ENCODE data around the gene PEX19. TPM values are rescaled to one million over a fixed set of nuclear protein-coding genes. Genes with fewer than 3 reads are reported as not detected.

PEX19 gene
- total RNA-seq, 1 donor from 2014 or later: 24.9 TPM

DNA sequence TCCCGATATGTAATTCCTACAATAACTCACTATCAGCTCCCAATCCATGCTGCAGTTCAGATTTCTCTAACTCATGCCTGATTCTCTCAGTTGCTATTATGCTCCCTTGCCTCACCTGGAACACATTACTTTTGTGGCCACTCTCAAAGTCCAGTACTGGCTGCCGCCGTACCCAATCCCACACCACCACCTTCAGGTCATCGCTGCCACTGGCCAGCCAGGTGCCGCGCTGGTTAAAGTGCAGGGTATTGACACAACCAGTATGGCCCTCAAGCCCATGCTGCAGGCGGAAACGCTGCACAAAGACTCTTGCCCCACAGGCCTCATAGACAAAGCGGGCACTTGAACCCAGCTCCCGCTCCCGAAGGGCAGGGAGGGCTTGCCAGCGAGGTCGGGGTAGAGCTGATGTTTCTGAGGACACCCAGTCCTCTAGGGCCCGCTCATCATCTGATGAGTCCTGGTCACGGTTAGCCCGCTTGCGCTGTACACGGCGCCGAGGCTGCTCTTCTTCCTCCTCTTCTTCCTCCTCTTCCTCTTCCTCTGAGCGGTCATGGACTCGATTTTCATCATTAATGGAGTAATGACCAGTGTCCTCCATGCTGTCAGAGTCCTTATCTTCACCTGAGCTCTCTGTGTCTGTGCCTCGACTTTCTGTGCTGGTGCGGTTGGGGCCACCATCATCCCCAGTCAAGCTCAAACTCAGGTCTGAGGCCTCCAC lies 45.2 kb downstream of the PEX19 start:
- no peak for DNase-seq (ENCODE audit: low read depth in 2 of 2)

DNA sequence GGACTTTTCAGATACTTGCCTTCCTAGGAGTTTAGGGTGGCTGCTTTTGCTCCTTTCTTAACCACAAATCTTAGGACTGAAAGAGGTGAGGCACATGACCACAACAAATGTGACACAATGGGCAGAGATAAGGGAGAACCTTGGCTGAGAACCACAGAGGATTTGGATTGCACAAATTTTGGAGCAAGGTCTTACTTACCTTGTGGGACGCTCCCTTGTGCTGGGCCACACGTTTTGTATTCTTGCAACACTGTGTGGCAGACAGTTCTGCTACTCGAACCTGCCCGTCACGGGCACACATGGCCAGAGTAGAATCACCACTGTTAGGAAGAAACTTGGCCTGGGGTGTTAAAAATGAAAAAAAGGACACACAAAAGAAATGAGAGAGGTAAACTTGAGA lies 46.5 kb downstream of the PEX19 start:
- no peak for DNase-seq (ENCODE audit: low read depth in 2 of 2)

DNA sequence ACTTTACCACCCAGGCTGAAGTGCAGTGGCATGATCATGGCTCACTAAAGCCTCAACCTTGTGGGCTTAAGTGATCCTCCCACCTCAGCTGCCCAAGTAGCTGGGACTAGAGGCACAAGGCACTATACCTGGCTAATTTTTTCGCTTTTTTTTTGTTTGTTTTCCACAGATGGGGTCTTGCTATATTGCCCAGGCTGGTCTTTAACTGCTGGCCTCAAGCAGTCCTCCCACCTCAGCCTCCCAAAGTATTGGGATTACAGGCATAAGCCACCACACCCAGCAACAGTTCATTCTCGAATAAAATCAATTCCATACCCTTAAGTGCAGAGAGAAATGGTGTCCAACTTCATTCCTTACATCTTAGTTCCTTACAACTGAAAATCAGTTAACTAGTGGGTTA lies 47.4 kb downstream of the PEX19 start:
- DNase-seq (ENCODE audit: low read depth in 2 of 2): no peak

DNA sequence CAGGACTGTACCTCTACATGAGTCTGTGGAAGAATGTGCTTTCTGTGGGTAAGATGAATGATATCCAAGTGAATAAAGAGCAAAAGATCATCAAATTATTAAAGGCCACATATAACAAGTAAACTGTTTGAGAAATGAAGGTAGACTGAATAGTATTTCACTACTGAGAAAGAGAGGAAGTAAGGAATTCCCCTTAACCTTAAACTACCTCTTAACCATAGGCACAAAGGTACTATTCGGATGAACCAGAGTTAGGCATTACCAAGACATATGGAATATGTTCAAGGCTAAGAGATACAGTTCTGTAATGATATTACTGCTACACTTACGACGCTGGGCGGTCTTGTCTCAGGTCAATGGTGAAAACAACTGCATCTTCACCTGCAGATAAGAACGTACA lies 48.1 kb downstream of the PEX19 start:
- DNase-seq (ENCODE audit: low read depth in 2 of 2): no peak

DNA sequence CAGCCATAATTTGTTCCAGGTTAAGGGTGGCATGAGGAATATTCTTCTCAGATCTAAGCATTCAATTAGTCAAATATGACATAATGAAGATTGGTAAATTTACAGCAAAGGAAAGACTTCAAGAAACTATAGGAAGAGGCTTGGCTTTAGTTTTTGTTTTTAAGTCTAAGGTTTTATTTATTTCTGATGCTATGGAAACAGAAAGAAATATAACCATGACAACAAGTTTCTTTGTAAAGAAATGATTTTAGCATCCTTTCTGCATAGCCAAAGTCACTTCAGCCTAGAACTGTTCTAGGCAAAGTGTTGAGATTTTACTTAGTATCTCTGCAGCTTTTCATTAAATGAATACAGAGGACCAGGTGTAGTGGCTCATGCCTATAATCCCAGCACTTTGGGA lies 52.0 kb downstream of the PEX19 start:
- no peak for DNase-seq (ENCODE audit: low read depth in 2 of 2)

DNA sequence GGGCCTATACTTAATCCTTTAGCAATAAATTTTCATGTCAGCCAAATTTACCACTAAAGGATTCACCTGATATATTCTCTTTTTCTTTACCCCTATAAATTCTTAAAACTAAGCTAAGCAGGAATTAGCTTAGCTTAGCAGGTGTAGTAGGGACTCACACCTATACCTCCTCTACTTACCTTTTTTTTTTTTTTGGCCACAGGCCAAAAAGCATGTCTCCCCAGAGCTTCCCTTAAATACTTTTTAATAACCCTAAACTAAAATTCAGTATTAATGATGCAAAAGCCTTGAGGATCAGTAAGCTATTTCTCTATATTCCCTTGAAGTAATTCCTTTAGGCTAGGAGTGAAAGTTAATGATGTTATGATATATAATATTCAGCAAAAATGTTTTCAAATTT lies 56.5 kb downstream of the PEX19 start:
- no peak for DNase-seq (ENCODE audit: low read depth in 2 of 2)

DNA sequence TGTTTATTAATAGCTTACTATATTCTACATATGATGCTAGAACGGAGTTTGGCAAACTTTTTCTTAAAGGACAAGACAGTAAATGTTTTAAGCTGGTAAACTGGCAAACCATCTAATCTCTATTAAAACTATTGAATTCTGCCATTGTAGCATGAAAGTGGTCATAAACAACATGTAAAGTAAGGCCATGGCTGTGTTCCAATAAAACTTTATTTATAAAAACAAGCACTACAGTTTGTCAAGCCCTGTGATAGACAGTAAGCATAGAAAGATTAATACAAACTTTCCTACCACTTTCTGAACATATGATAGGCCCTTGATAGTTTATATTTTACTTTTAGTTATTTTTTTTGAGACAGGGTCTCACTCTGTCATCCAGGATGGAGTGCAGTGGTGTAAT lies 57.4 kb downstream of the PEX19 start:
- no peak for DNase-seq (ENCODE audit: low read depth in 2 of 2)

DNA sequence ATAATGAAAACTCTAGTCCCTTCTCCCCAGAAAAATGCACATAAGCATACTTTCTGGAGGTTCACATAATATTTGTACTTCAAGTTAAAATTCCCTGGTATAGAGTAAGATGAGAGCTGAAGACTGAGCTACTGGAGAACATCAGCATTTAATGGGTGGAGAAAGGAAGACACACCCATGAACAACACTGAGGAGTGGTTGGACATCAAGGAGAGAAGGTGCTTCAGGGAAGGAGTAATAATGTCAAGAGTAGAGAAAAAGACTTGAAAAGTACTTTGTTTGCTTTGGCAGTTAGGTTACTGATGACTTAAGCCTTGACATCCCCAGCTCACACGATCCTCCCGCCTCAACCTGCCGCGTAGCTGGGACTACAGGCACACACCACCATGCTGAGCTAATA lies 57.9 kb downstream of the PEX19 start:
- DNase-seq (ENCODE audit: low read depth in 2 of 2): no peak

Other genes with a start within 250 kb of the PEX19 start
- not detected in 2 replicates for gene KCNJ10, start 215.0 kb downstream of the PEX19 start, total RNA-seq
- gene KCNJ9, start 203.6 kb downstream of the PEX19 start, total RNA-seq: not detected in 2 replicates
- gene IGSF8, start 186.5 kb downstream of the PEX19 start, total RNA-seq: 5.6 and 9.2 TPM in 2 replicates
- not detected in 2 replicates for gene ATP1A2, start 169.4 kb downstream of the PEX19 start, total RNA-seq
- gene ATP1A4, start 133.5 kb downstream of the PEX19 start, total RNA-seq: not detected in 2 replicates
- gene CASQ1, start 94.6 kb downstream of the PEX19 start, total RNA-seq: not detected in 2 replicates
- gene PEA15, start 79.7 kb downstream of the PEX19 start, total RNA-seq: 38.9 and 83.1 TPM in 2 replicates
- 62.1 and 73.6 TPM in 2 replicates for gene DCAF8, start 22.6 kb downstream of the PEX19 start, total RNA-seq
- gene COPA, start 58.1 kb upstream of the PEX19 start, total RNA-seq: 214 and 248 TPM in 2 replicates
- 50.7 and 80.0 TPM in 2 replicates for gene NCSTN, start 58.2 kb upstream of the PEX19 start, total RNA-seq
- under 0.01 TPM in 1 of 2 replicates, not detected in the other for gene NHLH1, start 81.9 kb upstream of the PEX19 start, total RNA-seq
- gene VANGL2, start 115.4 kb upstream of the PEX19 start, total RNA-seq: not detected in 2 replicates
- not detected in 2 replicates for gene SLAMF6, start 238.1 kb upstream of the PEX19 start, total RNA-seq

Data from dermis microvascular lymphatic vessel endothelial cell (primary cell).